ENCODE measurements around the gene TMBIM1.
A peak's percentile ranks its signal among the peaks of the same experiment; 100 is the strongest.

- TF ChIP-seq REST (IDR thresholded peaks at IDR 0.05; ENCODE audit: low read depth) (no peak), CTCF (IDR thresholded peaks at IDR 0.05 in 2 of 3, conservative IDR thresholded peaks at IDR 0.05 in 1 of 3; ENCODE audit: borderline replicate concordance in 1 of 3, insufficient read depth in 1 of 3, low read depth in 2 of 3, low read length in 2 of 3) (peak in 2 of 3 experiments; percentile 25 to 38; a peak in 2 of 6 replicates), POLR2AphosphoS5 (IDR thresholded peaks at IDR 0.05; ENCODE audit: low read depth, low read length) (no peak), MAX (IDR thresholded peaks at IDR 0.05) (no peak)
Measured at GRCh38 chr2:218276986-218277755, 15.1 kb downstream of the TMBIM1 start.
